Stimulated activated CD8-positive, alpha-beta memory T cell treated with anti-CD3 and anti-CD28 coated beads, Interleukin-12 subunit alpha, Interleukin-12 subunit beta, amount 100 ng/mL, for 4 hours (primary cell): Measurements from ENCODE around the gene TLR7.

Source experiments
- DNase-seq: peaks from one replicate; pipeline ENCODE4 v3.0.0-alpha.2; 2020; ENCODE audit warnings: low read depth

TLR7 gene

GRCh38 chrX:12930150-12930549 is 63.3 kb downstream of the TLR7 start:
- DNase-seq = no peak

- no peak for DNase-seq
These were observed 65.4 kb downstream of the TLR7 start for GRCh38 chrX:12932244-12932643.

GRCh38 chrX:12934850-12935249 is 68.0 kb downstream of the TLR7 start:
- DNase-seq = no peak

- DNase-seq = no peak
These were observed 70.1 kb downstream of the TLR7 start for GRCh38 chrX:12936947-12937346.
